Measurements from ENCODE around the gene RNF125.
"Not testable (repeated sequence)": the region's sequence is repeated elsewhere in the genome, so short reads cannot be mapped to it uniquely, and the experiment has no call there.

RNF125 gene

DNA sequence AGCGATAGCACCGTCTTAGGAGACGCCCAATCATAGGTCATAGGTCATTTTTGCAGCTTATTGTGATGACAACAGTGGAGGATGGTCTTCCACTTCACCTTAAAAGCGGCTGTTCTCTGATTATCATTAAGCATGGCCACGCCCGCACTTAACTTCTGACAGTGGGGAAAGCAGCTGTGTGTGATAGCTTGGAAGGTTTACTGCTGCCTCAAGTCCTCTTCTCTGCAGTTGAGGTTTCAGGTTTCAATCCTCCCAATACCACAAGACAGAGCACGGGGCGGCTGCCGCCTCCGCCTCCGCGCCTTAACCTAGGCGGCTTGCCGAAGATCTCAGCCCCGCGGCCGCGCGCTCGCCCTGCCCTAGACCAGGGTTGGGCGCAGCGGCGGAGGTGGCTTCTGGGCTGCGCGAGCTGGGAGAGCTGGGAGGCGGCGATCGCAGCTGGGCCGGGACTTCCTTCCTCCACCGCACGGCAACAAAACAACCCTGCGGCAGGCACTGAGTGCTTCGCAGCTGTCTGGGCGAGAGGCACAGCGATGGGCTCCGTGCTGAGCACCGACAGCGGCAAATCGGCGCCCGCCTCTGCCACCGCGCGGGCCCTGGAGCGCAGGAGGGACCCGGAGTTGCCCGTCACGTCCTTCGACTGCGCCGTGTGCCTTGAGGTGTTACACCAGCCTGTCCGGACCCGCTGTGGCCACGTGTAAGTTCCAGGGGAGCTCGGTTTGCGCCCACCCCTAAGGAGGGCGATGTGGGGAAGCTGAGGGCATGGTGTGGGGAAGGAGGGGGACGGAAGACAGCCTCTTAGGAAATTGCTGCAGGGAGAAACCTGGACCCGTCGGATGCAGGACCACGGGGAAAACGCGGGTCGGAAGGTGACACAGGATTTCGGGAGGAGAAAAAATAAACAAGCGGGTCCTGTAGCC lies at the start of gene RNF125:
Gene RNF125, plus strand, starts transcription at position 495 of the 920 bp plus-strand sequence. Its CDS starts 39 bp downstream, at position 534.
- DNase-seq = peak; percentile 86

DNA sequence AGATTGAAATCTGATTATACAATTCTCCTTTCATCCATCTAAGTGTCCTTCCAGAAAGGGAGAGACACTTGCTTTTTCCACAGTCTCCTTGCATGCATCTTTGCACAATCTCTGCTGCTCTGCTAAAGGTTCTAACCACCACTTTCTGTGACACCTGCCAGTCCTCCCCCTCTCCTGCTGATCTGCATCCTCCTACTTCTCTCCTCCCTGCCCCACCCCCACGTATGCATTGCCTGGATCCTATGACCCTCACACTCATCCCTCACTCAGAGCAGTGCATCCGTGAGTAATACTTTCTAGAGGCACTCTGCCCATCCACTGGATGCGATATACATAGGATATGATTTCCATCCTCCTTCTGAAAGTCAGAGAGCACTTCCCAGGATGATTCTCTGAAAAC lies 48.0 kb upstream of the RNF125 start:
- no peak for DNase-seq

DNA sequence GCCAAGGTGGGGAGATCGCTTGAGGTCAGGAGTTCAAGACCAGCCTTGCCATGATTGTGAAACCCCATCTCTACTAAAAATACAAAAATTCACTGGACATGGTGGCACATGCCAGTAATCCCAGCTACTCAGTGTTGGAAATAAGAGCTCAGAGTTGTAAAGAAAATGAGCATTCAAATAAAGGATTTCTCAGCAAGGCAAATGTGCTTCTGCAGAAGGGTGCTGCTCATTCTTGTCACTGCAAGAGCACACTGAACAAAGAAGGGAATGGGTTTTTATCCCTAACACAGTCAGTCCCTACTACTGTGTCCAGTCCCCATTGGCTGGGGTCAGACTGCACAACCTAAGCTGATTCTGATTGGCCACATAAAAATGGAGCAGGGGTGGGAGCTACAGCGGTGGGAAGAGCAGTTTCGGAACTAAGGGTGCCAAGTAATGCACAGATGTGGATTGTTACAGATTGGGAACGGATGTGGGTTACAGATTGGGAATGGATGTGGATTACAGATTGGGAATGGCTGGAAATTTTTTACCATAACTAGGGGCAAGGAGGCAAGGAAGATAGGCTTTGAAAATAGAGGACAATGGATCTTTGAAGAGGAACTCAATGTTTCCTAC lies 44.6 kb upstream of the RNF125 start:
- DNase-seq = no peak

DNA sequence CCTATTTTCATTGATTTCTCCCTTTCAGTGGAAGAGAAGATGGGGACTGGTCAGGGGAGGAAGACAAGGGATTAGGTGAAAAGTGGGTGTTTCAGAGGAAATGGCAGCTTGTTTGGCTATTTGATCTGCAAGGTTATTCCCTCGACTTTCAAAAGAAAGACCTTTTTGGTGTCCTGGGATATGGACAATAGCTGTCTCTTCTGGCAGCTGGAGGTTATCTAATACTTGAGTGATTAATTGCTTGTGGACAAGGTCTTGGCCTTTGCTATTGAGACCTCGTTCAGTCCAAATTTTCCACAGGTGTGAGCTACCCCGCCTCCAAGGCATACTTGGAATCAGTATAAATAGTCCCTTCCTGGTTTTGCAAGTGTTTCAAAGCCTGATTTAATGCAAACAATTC lies 42.4 kb upstream of the RNF125 start:
- no peak for DNase-seq

DNA sequence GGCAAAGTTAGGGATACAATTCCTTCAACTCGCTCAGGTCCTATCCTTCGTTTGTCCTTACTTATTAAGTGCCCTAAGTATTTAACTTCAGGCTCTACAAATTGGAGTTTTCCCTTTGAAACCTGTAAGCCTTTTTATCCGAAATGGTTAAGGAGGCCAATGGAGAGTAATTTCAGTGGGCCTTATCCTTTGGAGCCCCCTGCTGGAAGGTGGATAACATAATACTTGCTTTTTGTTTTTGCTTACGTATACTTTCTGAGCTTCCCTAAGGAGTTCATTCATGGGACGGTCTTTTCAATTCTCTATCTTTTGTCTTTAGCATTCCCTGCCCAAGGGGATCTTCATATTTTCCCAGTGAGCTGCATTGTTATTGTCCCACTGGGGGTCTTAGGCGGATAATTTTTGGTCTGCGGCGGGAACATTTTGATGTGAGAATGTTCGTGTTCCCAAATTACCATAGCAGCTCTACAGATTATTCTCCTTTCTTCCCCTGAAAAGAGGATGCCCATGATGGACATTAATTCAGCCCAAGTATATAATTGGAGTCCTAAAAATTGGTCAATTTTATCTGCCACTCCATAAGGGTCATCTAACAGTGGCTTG lies 41.3 kb upstream of the RNF125 start:
- DNase-seq = no peak

DNA sequence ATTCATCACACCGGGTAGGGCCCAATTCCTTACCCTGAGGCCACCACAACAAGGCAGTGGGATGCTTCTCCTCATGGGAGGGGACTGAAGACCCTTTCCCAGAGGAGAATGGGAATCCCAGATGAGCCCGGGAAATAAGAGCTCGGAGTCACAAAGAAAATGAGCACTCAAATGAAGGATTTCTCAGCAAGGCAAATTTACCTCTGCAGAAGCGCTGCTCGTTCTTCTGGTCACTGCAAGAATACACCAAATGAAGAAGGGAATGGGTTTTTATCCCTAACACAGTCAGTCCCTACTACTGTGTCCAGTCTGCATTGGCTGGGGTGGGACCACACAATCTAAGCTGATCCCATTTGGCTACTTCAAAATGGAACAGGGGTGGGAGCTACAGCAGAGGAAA lies 40.0 kb upstream of the RNF125 start:
- no peak for DNase-seq

DNA sequence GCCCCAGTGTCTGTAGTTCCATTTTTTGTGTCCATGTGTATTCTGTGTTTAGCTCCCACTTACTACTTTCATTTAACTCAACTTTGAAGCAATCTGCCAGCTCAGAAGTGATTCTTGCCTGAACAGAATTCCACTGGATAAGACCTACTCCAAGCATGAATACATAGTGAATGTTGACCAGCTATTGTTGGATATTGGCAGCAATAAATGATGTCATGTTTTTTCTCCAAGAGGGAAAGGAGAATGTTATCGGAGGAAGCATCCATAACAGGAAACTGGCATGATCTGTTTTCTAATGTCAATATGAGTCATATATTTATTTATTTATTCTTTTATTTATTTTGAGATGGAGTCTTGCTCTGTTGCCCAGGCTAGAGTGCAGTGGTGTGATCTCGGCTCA lies 38.9 kb upstream of the RNF125 start:
- no peak for DNase-seq

DNA sequence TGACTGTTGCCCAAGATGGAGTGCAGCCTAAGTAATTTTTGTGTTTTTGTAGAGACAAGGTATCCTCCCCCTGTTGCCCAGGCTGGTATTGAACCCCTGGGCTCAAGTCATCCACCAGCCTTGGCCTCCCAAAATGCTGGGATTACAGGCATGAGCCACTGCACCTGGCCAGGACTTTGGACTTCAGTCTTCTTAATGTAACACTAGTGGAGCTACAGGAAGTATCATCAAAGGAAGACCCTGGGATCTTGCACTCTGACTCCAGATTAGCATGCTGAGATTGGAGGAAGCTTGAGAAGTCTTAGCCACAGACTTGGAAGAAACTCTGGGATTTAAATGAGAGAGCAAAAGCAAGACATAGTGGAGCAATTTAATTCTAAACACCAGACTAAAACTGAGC lies 37.8 kb upstream of the RNF125 start:
- DNase-seq = no peak

DNA sequence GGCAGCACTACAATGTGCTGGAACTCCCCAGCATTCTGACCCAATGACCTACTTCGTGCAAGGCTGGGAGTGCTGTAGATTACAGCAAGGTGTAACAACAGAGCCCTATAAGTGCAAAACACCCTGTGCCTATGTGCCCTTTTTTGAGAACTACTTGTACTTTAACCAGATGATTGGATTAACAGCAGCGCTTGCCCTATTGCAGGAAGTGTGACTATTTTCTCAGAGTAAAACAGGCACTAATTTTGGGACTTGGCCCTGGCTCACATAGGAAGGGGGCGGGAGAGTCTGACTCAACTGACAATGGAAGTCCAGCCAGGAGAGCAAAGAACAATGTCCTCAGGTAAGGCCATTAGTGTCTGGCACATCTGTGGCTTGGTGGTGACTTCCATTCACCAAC lies 35.6 kb upstream of the RNF125 start:
- DNase-seq = no peak

DNA sequence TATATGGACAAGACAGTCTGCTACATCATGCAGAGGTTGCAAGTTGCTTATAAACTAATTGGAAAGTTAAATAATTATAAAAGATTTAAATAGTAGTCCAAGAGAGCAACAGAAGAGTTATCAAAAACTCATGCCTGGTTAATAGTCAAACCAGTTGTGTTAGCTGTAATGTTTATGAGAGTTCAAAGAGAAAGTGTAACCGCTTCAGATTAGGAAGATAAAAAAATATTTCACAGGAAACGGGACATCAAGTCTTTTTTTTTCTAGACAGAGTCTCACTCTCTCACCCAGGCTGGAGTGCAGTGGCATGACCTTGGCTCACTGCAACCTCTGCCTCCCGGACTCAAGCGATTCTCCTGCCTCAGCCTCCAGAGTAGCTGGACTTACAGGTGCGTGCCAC lies 34.6 kb upstream of the RNF125 start:
- DNase-seq = no peak

DNA sequence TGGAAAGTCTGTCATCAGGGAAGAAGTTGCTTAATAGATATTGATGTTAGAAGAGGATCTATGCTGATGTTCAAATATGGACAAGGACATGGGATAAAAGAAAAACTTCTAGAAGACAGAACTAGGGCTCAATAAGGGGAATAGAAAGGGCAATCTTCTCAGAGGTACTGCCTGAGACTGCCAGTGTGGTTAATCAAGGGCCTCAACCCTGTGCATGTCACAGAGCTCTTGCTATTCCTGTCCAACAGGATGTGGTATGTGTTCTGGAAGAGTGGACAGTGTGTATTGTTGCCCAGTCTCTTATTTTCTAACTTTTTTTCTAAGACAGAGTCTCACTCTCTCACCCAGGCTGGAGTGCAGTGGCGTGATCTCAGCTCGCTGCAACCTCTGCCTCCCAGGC lies 27.8 kb upstream of the RNF125 start:
- DNase-seq = no peak

DNA sequence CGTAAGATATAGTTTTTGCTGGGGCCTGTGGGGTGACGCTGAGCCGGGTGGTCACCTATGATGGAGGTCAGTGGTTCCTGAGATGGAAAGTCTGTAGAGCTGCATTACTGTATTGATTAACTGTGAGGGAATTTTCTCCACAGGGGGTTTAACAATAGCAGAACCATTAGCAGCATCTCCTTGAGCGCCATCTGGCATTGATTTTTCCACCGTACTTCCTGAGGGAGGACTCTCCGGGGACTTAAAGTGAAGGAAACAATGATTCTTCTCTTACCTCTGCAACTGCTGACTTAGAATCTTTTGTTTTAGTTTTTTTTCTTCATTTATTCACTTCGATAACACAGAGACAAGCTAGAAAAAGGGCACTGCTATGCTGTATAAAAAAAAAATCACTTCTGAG lies 22.6 kb upstream of the RNF125 start:
- DNase-seq = no peak

DNA sequence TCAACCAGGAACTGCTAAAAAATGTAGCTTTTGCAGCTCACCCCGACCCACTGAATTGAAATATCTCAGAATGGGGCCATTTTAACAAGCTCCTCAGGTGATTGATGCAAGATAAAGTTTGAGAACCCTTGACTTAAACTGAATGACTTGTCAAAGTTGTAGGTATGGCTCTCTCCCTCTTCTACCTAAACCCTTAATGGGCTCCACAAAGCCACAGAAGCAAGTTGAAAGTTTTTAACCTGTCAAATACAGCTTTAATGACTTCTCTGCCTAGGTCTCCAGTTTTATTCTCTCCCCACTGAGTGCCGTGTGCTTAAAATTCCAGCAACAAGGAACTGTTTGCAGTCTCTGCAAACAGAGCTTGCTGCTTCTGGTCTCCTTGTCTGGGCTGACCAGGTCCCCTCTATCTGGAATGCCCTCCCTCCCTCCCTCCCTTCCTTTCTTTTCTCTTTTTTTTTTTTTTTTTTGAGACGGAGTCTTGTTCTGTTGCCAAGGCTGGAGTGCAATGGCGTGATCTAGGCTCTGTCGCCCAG lies 19.7 kb upstream of the RNF125 start:
- no peak for DNase-seq

DNA sequence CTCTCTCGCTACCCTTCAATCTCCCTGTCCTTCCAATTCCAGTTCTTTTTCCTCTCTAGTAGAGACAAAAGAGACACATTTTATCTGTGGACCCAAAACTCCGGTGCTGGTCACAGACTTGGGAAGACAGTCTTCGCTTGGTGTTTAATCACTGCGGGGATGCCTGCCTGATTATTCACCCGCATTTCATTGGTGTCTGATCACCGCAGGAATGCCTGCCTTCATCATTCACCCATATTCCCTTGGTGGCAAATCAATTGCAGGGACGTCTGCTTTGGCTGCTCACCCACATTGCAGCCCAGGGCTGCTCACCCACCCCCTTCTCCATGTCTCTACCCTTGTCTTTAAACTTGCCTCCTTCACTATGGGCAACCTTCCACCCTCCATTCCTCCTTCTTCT lies 17.5 kb upstream of the RNF125 start:
- not testable (repeated sequence) for DNase-seq

DNA sequence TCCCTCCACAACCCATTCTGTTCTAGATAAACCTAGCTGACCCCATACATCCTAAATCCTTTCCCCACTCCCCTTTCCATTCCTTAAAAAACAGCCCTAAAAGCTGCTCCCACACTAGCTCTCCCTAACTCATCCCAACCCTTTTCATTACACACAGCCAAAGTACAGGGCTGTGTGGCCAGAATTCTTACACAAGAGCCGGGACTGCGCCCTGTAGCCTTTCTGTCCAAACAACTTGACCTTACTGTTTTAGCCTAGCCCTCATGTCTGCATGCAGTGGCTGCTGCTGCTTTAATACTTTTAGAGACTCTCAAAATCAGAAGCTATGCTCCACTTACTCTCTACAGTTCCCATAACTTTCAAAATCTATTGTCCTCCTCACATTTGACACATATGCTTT lies 14.8 kb upstream of the RNF125 start:
- DNase-seq = not testable (repeated sequence)

DNA sequence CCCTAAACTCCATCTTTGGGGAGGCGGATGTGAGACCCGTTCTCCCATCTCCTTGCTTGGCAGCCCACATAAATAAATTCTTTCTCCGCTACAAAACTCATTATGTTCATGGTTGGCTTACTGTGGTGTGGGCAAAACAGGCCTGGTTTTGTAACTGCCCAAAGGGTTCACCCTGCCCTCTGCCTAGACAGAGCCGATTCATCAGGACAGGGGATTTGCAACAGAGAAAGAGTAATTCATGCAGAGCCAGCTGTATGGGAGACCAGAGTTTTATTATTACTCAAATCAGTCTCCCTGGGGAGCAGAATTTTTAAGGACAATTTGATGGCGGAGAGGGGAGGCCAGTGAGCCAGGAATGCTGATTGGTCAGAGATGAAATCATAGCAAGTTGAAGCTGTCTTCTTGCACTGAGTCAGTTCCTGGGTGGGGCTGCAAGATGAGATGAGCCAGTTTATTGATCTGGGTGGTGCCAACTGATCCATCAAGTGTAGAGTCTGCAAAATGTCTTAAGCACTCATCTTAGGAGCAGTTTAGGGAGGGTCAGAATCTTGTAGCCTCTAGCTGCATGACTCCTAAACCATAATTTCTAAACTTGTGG lies 8.4 kb upstream of the RNF125 start:
- DNase-seq = no peak

DNA sequence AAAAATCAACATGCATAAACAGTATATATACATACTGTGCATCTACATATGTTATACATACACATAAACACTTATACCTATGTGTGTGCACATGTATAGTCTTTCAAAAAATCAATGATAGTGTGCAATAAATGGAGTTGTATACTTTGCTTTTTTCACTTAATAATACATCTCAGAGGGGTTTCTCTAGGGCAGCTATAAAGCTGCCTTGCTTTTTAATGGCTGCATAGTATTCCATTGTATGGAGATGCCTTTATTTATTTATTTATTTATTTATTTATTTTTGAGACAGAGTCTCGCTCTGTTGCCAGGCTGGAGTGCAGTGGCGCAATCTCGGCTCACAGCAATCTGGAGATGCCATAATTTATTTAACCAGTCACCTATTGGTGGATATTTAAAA lies 7.4 kb upstream of the RNF125 start:
- DNase-seq = no peak

DNA sequence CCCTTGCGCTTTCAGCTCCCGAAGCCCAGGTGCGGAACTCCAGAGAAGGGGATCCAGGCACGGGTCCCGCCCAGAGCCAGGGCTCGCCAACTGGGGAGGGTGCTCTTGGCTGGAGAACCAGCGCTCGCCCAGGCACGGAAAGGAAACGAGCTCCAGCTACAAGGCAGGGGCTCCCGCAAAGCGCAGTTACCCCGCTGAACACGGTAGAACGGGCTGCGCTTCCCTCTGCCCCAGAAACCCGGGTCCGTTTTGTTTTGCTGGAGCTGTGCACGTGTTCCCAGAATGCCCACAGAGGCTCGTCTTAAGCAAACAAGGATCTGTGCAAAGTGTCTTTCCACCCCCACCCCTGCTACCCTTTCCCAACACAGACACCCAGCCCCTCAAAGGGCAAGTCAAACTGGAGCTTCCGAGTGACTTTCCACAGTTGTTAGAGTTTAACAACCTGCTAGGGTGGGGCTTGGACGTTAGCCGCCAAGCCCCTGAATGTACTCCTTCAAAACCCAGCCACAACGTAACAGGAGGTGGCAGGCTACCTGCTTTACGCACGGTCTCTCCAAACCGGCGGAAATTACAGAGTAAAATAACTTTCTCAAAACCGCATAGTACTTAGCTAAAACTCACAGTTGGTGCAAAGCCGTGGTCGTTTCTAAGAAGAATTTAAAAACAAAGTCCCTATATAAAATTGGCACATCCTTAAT lies 775 bp downstream of the RNF125 start:
- DNase-seq = no peak

DNA sequence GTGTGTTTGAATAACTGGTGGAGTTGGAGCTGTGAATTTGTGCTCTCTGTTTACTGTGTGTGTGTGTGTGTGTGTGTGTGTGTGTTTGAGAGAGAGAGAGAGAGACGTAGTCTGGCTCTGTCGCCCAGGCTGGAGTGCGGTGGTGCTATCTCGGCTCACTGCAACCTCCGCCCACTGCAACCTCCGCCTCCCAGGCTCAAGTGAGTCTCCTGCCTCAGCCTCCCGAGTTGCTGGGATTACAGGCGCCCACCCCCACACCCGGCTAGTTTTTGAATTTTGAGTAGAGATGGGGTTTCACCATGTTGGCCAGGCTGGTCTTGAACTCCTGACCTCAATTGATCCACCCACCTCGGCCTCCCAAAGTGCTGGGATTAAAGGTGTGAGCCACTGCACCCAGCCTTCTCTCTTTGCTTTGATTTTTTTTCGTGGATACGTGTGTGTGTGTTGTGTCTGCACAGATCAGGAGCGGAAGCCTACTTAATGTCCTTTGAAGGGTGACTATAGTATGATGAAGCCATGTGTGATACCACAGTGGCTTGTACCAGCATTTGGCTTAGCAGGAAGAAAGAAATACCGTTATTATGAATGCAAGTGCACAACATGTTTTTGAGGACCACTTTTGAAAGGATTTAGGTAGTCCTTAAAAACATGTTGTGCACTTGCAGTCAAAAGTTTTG lies 1.5 kb downstream of the RNF125 start:
- not testable (repeated sequence) for DNase-seq

DNA sequence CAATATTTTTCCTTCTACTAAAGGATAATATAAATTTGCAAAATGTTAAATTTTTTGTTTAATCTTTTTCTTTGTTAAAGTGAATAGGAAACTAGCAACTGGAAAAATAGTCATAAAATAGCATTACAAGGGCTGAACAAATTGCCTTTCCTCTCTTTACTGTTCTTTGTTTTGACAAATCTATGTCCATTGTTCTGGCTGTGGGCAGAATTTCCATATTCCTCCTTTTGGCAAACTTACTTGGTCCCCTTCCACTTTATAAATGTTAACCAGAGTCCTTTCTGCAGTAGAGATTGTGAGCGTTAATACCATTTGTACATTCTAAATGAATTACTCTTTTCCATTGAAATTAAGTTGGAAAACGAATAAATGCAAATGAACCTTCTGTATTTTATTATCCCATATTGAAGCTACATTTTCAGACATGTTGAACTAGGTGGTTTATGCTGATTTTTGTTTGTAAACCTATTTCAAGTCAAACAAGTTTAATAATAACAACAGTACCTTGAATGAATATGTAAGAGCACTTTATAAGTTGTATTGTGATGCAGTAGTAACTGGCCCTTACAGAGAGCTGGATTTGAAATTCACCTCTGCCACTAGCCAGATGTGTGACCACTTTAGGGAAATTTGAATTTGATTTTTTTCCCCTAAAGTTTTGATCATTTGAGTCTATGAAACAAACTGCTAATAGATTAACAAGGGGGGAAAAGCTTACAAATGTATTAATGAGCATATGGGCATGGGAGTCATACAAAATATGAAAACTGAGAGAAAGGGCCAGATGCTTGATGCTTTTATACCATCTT lies 3.3 kb downstream of the RNF125 start:
- DNase-seq = no peak

DNA sequence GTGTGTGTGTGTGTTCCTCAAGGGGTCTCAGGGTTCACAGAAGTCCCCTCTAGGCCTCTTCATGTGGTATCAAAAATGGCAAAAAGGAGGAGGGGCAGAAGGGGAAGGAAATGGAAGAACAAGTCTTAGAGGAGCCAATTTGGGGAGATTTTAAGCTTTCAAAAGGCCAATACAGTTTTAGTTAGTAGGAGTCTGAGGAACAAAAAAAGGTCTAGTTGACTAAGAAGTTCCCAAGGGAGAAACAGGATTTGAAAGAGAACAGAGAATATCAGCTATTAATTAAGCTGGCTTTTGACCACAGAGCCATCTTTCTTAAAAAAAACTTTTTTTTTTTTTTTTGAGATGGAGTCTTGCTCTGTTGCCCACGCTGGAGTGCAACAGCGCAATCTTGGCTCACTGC lies 7.1 kb downstream of the RNF125 start:
- no peak for DNase-seq
